ENCODE measurements around the gene ANXA4. TPM values are rescaled to one million over a fixed set of nuclear protein-coding genes. Genes with fewer than 3 reads are reported as not detected.

The ANXA4 gene
- total and polyA plus RNA-seq, 2 experiments from 2014 or later: 35.7 to 113 TPM

- H3F3A ChIP-seq (ENCODE audit: insufficient read depth): peaks cover 14% of the 10 kb centered on the region; the same call in 1 of the 2 replicates
- H2AFZ ChIP-seq: no peak overlapping the region
- H3K9me3 ChIP-seq (ENCODE audit: low read depth): no peaks in the 10 kb centered on the region
- peak overlapping the region; percentile 99 for H3K4me2 ChIP-seq (ENCODE audit: unreplicated experiment)
- TF ChIP-seq EZH2phosphoT487 (IDR thresholded peaks at IDR 0.05; ENCODE audit: insufficient read depth, low read depth): no peak
- TF ChIP-seq EZH2 (IDR thresholded peaks at IDR 0.05; ENCODE audit: insufficient read depth, poor library complexity, severe bottlenecking): no peak
- WGBS, 2 experiments (ENCODE audit: low coverage in 1 of 2, low lambda C conversion rate in 2 of 2, missing lambda C conversion rate in 2 of 2): 83 to 89% methylated on average over 3 of the region's 3 CpGs
- H3K27me3 ChIP-seq (replicated peaks; ENCODE audit: insufficient read depth): no peaks in the 10 kb centered on the region
- H4K20me1 ChIP-seq (ENCODE audit: insufficient read depth): no peaks in the 10 kb centered on the region
- H3K79me2 ChIP-seq (ENCODE audit: insufficient read depth): peaks cover 94% of the 10 kb centered on the region
- no peaks in the 10 kb centered on the region; the same call in 1 of the 2 replicates for H3K36me3 ChIP-seq (ENCODE audit: low read depth)
- no peak for DNase-seq
- no peaks in the 10 kb centered on the region for H3K9me2 ChIP-seq (ENCODE audit: insufficient read depth)
- H3K9ac ChIP-seq: peak overlapping the region; percentile 79; the same call in 1 of the 2 replicates
- peak overlapping the region; percentile 66 for H3K27ac ChIP-seq
- 0 out of 2 replicates have a peak overlapping the region, but pooled peaks have one; percentile 69 for H3K4me3 ChIP-seq
- in situ Hi-C loops (cut with MboI): no loop called here
- peaks cover 28% of the 10 kb centered on the region for H3K4me1 ChIP-seq (ENCODE audit: insufficient read depth)
These were observed 11.9 kb downstream of the ANXA4 start for GRCh38 chr2:69753659-69754363.

DNA sequence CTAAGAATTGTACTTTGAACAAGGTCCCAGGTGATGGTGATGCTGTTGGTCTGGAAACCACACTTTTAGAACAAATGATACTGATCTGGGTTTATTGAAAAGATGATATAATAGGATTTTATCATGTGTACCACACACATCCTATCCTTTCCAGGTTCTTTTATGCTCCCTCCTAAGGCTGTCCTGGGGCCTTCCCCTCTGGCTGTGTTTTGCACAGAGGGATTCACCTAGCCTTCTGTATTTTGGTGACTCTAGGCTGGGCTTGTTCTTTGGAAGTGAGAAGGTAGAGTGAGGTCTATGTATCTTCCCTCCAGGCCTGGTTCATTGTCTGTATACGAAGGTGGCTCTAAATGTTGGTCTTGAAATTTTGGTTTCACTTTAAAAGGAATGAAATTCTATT, 12.7 kb downstream of the ANXA4 start:
- Histone ChIP-seq H4K20me1 (ENCODE audit: insufficient read depth) (no peaks in the 10 kb centered on the region), H3K9me2 (ENCODE audit: insufficient read depth) (no peaks in the 10 kb centered on the region), H3K4me2 (ENCODE audit: unreplicated experiment) (peak overlapping the region; percentile 99), H3K27me3 (replicated peaks; ENCODE audit: insufficient read depth) (no peaks in the 10 kb centered on the region), H3K27ac (peak overlapping the region; percentile 66), H3K79me2 (ENCODE audit: insufficient read depth) (peaks cover 92% of the 10 kb centered on the region), H3K36me3 (ENCODE audit: low read depth) (no peaks in the 10 kb centered on the region; the same call in 1 of the 2 replicates), H2AFZ (peak overlapping the region; percentile 67), H3F3A (ENCODE audit: insufficient read depth) (peaks cover 14% of the 10 kb centered on the region; the same call in 1 of the 2 replicates), H3K9me3 (ENCODE audit: low read depth) (no peaks in the 10 kb centered on the region), H3K4me3 (peak overlapping the region; percentile 69), H3K9ac (peak overlapping the region; percentile 79), H3K4me1 (ENCODE audit: insufficient read depth) (peaks cover 28% of the 10 kb centered on the region)
- TF ChIP-seq EZH2phosphoT487 (IDR thresholded peaks at IDR 0.05; ENCODE audit: insufficient read depth, low read depth) (no peak), EZH2 (IDR thresholded peaks at IDR 0.05; ENCODE audit: insufficient read depth, poor library complexity, severe bottlenecking) (no peak)
- peak; percentile 30 for DNase-seq
- WGBS, 2 experiments (ENCODE audit: low coverage in 1 of 2, low lambda C conversion rate in 2 of 2, missing lambda C conversion rate in 2 of 2): 5 to 8% methylated on average over 1 of the region's 1 CpG
- in situ Hi-C loops (cut with MboI): no loop called here

GRCh38 chr2:69755862-69756467, 14.0 kb downstream of the ANXA4 start:
- H3K27ac ChIP-seq: peak overlapping the region; percentile 66
- WGBS, 2 experiments (ENCODE audit: low coverage in 1 of 2, low lambda C conversion rate in 2 of 2, missing lambda C conversion rate in 2 of 2): 3 to 10% methylated on average over 2 of the region's 2 CpGs
- H3K4me1 ChIP-seq (ENCODE audit: insufficient read depth): peaks cover 28% of the 10 kb centered on the region
- H3K4me3 ChIP-seq: peak overlapping the region; percentile 41
- H3K9ac ChIP-seq: peak overlapping the region; percentile 53
- H4K20me1 ChIP-seq (ENCODE audit: insufficient read depth): no peaks in the 10 kb centered on the region
- TF ChIP-seq EZH2phosphoT487 (IDR thresholded peaks at IDR 0.05; ENCODE audit: insufficient read depth, low read depth) (no peak), EZH2 (IDR thresholded peaks at IDR 0.05; ENCODE audit: insufficient read depth, poor library complexity, severe bottlenecking) (no peak)
- peaks cover 14% of the 10 kb centered on the region; the same call in 1 of the 2 replicates for H3F3A ChIP-seq (ENCODE audit: insufficient read depth)
- no peaks in the 10 kb centered on the region; the same call in 1 of the 2 replicates for H3K36me3 ChIP-seq (ENCODE audit: low read depth)
- in situ Hi-C loops (cut with MboI): no loop called here
- H2AFZ ChIP-seq: peak overlapping the region; percentile 4; the same call in 1 of the 2 replicates
- H3K9me3 ChIP-seq (ENCODE audit: low read depth): no peaks in the 10 kb centered on the region
- DNase-seq: peak; percentile 96
- H3K9me2 ChIP-seq (ENCODE audit: insufficient read depth): no peaks in the 10 kb centered on the region
- H3K4me2 ChIP-seq (ENCODE audit: unreplicated experiment): peak overlapping the region; percentile 38
- H3K79me2 ChIP-seq (ENCODE audit: insufficient read depth): peaks cover 89% of the 10 kb centered on the region
- no peaks in the 10 kb centered on the region for H3K27me3 ChIP-seq (replicated peaks; ENCODE audit: insufficient read depth)

GRCh38 chr2:69762025-69762424, 20.1 kb downstream of the ANXA4 start:
- H3K27ac ChIP-seq: peak overlapping the region; percentile 86; the same call in 1 of the 2 replicates
- H3K79me2 ChIP-seq (ENCODE audit: insufficient read depth): peaks cover 81% of the 10 kb centered on the region
- TF ChIP-seq EZH2phosphoT487 (IDR thresholded peaks at IDR 0.05; ENCODE audit: insufficient read depth, low read depth) (no peak), EZH2 (IDR thresholded peaks at IDR 0.05; ENCODE audit: insufficient read depth, poor library complexity, severe bottlenecking) (no peak)
- DNase-seq: no peak
- H3K27me3 ChIP-seq (replicated peaks; ENCODE audit: insufficient read depth): no peaks in the 10 kb centered on the region
- in situ Hi-C loops (cut with MboI): no loop called here
- H3K9ac ChIP-seq: no peak overlapping the region
- no peak overlapping the region for H2AFZ ChIP-seq
- no peaks in the 10 kb centered on the region for H4K20me1 ChIP-seq (ENCODE audit: insufficient read depth)
- H3K4me3 ChIP-seq: no peak overlapping the region
- no peak overlapping the region for H3K4me2 ChIP-seq (ENCODE audit: unreplicated experiment)
- no peaks in the 10 kb centered on the region for H3K9me2 ChIP-seq (ENCODE audit: insufficient read depth)
- 89% methylated on average over 2 of the region's 2 CpGs for WGBS, 2 experiments (ENCODE audit: low coverage in 1 of 2, low lambda C conversion rate in 2 of 2, missing lambda C conversion rate in 2 of 2)
- H3K9me3 ChIP-seq (ENCODE audit: low read depth): no peaks in the 10 kb centered on the region
- peaks cover 28% of the 10 kb centered on the region for H3F3A ChIP-seq (ENCODE audit: insufficient read depth)
- H3K4me1 ChIP-seq (ENCODE audit: insufficient read depth): peaks cover 25% of the 10 kb centered on the region
- no peaks in the 10 kb centered on the region; the same call in 1 of the 2 replicates for H3K36me3 ChIP-seq (ENCODE audit: low read depth)

Measured in GM23248 (cell line).